GM19099 (cell line): ENCODE measurements around the gene PDE1C.

Experiments
- POLR2A ChIP-seq: IDR thresholded peaks from 3 replicates; pipeline ENCODE4 v1.6.1; 2011; ENCODE audit warnings: low read depth; ENCODE audit not compliant: insufficient read length; ENCODE audit errors: extremely low read depth

Gene PDE1C

GRCh38 chr7:31786326-31786725 lies 283.9 kb downstream of the PDE1C start:
- TF ChIP-seq POLR2A, result no peak

GRCh38 chr7:31785101-31785500 lies 285.1 kb downstream of the PDE1C start:
- TF ChIP-seq POLR2A, result no peak

GRCh38 chr7:31783221-31783620 lies 287.0 kb downstream of the PDE1C start:
- TF ChIP-seq POLR2A, result no peak

- no peak for TF ChIP-seq POLR2A
These were observed 287.7 kb downstream of the PDE1C start for GRCh38 chr7:31782411-31782991.

- no peak for TF ChIP-seq POLR2A
These were observed 291.9 kb downstream of the PDE1C start for GRCh38 chr7:31778296-31778695.

- no peak for TF ChIP-seq POLR2A
These were observed 293.6 kb downstream of the PDE1C start for GRCh38 chr7:31776616-31777015.

GRCh38 chr7:31775556-31775955 lies 294.7 kb downstream of the PDE1C start:
- TF ChIP-seq POLR2A, result no peak

GRCh38 chr7:31772211-31772610 lies 298.0 kb downstream of the PDE1C start:
- TF ChIP-seq POLR2A, result no peak

- TF ChIP-seq POLR2A, result no peak
These were observed 302.4 kb downstream of the PDE1C start for GRCh38 chr7:31767686-31768358.

GRCh38 chr7:31764462-31764861 lies 305.7 kb downstream of the PDE1C start:
- TF ChIP-seq POLR2A, result no peak

- no peak for TF ChIP-seq POLR2A
These were observed 306.7 kb downstream of the PDE1C start for GRCh38 chr7:31763548-31763947.

- TF ChIP-seq POLR2A, result no peak
These were observed 308.6 kb downstream of the PDE1C start for GRCh38 chr7:31761646-31762045.

- no peak for TF ChIP-seq POLR2A
These were observed 311.5 kb downstream of the PDE1C start for GRCh38 chr7:31758755-31759154.

GRCh38 chr7:31751726-31752125 lies 318.5 kb downstream of the PDE1C start:
- no peak for TF ChIP-seq POLR2A

- no peak for TF ChIP-seq POLR2A
These were observed 322.1 kb downstream of the PDE1C start for GRCh38 chr7:31748084-31748483.

GRCh38 chr7:31747553-31747952 lies 322.7 kb downstream of the PDE1C start:
- no peak for TF ChIP-seq POLR2A
